ENCODE measurements around the gene PPY.
A peak's percentile ranks its signal among the peaks of the same experiment; 100 is the strongest.
"Not testable (repeated sequence)": the region's sequence is repeated elsewhere in the genome, so short reads cannot be mapped to it uniquely, and the experiment has no call there.

PPY gene

GRCh38 chr17:43962479-43962878 lies 20.2 kb upstream of the PPY start:
- no peak for DNase-seq

- no peak for DNase-seq
These were observed 19.7 kb upstream of the PPY start for GRCh38 chr17:43961954-43962353.

GRCh38 chr17:43961292-43961691 lies 19.0 kb upstream of the PPY start:
- DNase-seq: not testable (repeated sequence)

- DNase-seq: no peak
These were observed 16.6 kb upstream of the PPY start for GRCh38 chr17:43958748-43959352.

- DNase-seq: no peak
These were observed 13.9 kb upstream of the PPY start for GRCh38 chr17:43956222-43956621.

GRCh38 chr17:43953746-43954145 lies 11.5 kb upstream of the PPY start, which contains the start of gene PYY:
Gene PYY, minus strand, starts transcription at chr17:43953940. Its CDS starts 457 bp downstream, at chr17:43953483.
- DNase-seq: no peak

- peak; percentile 50 for DNase-seq
These were observed 10.7 kb upstream of the PPY start for GRCh38 chr17:43952724-43953666.

GRCh38 chr17:43952351-43952723 lies 10.1 kb upstream of the PPY start:
- no peak for DNase-seq

- no peak for DNase-seq
These were observed 9.5 kb upstream of the PPY start for GRCh38 chr17:43951750-43952149.

GRCh38 chr17:43950554-43950953 lies 8.3 kb upstream of the PPY start:
- DNase-seq: no peak

GRCh38 chr17:43949781-43950180 lies 7.5 kb upstream of the PPY start:
- no peak for DNase-seq

GRCh38 chr17:43946781-43947180 lies 4.5 kb upstream of the PPY start:
- DNase-seq: no peak

GRCh38 chr17:43945074-43945829 lies 3.0 kb upstream of the PPY start:
- no peak for DNase-seq

- no peak for DNase-seq
These were observed 1.6 kb downstream of the PPY start for GRCh38 chr17:43940630-43941029.

- DNase-seq: no peak
These were observed 2.4 kb downstream of the PPY start for GRCh38 chr17:43939886-43940285.

- DNase-seq: not testable (repeated sequence)
These were observed 2.8 kb downstream of the PPY start for GRCh38 chr17:43939452-43939851.

- DNase-seq: no peak
These were observed 3.5 kb downstream of the PPY start for GRCh38 chr17:43938838-43939182.

- no peak for DNase-seq
These were observed 5.8 kb downstream of the PPY start for GRCh38 chr17:43936434-43936833.

- DNase-seq: no peak
These were observed 6.4 kb downstream of the PPY start for GRCh38 chr17:43935926-43936261.

- no peak for DNase-seq
These were observed 6.9 kb downstream of the PPY start for GRCh38 chr17:43935204-43935925.

- no peak for DNase-seq
These were observed 9.4 kb downstream of the PPY start for GRCh38 chr17:43932923-43933322.

- no peak for DNase-seq
These were observed 9.9 kb downstream of the PPY start for GRCh38 chr17:43932357-43932756.

GRCh38 chr17:43931062-43931571 lies 11.2 kb downstream of the PPY start:
- no peak for DNase-seq
